Ascending aorta (tissue), 2 donors: ENCODE measurements around the gene KIAA1549. TPM values are rescaled to one million over a fixed set of nuclear protein-coding genes. Genes with fewer than 3 reads are reported as not detected.

ENCODE experiments used
- DNase-seq, 2 donors: peaks; one replicate each; pipeline ENCODE4 v3.0.0-alpha.2; 2019; ENCODE audit warnings: low spot score in 2 of 2
- H3K27ac ChIP-seq, 2 donors: fragments of 200-600 bp; sonication (generic); one replicate each; pipeline ENCODE4 v1.5.1; 2016 to 2017; ENCODE audit warnings: mild to moderate bottlenecking in 1 of 2
- H3K27me3 ChIP-seq: fragments of 200-600 bp; sonication (generic); one replicate; pipeline ENCODE4 v1.5.1; 2017
- H3K36me3 ChIP-seq, 2 donors: fragments of 200-600 bp; sonication (generic); one replicate each; pipeline ENCODE4 v1.5.1; 2016
- H3K4me1 ChIP-seq, 2 donors: fragments of 200-600 bp; sonication (generic); one replicate each; pipeline ENCODE4 v1.5.1; 2016 to 2017; ENCODE audit warnings: mild to moderate bottlenecking in 1 of 2
- H3K4me3 ChIP-seq, 2 donors: fragments of 200-600 bp; sonication (generic); one replicate each; pipeline ENCODE4 v1.5.1; 2016 to 2017; ENCODE audit warnings: mild to moderate bottlenecking in 1 of 2
- H3K9me3 ChIP-seq, 2 donors: fragments of 200-600 bp; sonication (generic); one replicate each; pipeline ENCODE4 v1.5.1; 2016
- CTCF ChIP-seq, 3 experiments: fragments of 200-600 bp in 2 of 3; fragments of 450-650 bp in 1 of 3; sonication (generic) in 2 of 3; IDR thresholded peaks; one replicate each; pipeline ENCODE4 v1.5.1; 2016 to 2019; ENCODE audit warnings: antibody characterized with exemption in 3 of 3, mild to moderate bottlenecking in 1 of 3, moderate library complexity in 1 of 3
- intact Hi-C: fragments of 100-400 bp; cut with DNase I; formaldehyde crosslinking; loops from one replicate; pipeline ENCODE4 v1.15.1; 2023
- total RNA-seq: library from RNA; depleted of rRNA; stranded (reverse); fragments of >200 nt; gene quantifications from one replicate; pipeline ENCODE4 v1.1.0, GENCODE V29; 2016

The KIAA1549 gene
- total RNA-seq, 1 donor from 2014 or later, result 0.11 TPM

GRCh38 chr7:138865843-138866242 lies 115.3 kb downstream of the KIAA1549 start:
- TF ChIP-seq CTCF (IDR thresholded peaks at IDR 0.05), result no peak
- Histone ChIP-seq H3K4me3 (no peak overlapping the region), H3K9me3 (no peaks in the 10 kb centered on the region), H3K27me3 (no peaks in the 10 kb centered on the region), H3K27ac (no peak overlapping the region), H3K4me1 (no peaks in the 10 kb centered on the region), H3K36me3 (no peaks in the 10 kb centered on the region)
- intact Hi-C loops, result no loop called here
- no peak for DNase-seq

GRCh38 chr7:138864667-138865066 lies 116.5 kb downstream of the KIAA1549 start:
- no peak for TF ChIP-seq CTCF (IDR thresholded peaks at IDR 0.05)
- no peaks in the 10 kb centered on the region for H3K9me3 ChIP-seq
- H3K27ac ChIP-seq, result no peak overlapping the region
- intact Hi-C loops, result no loop called here
- no peaks in the 10 kb centered on the region for H3K27me3 ChIP-seq
- no peak overlapping the region for H3K4me3 ChIP-seq
- H3K36me3 ChIP-seq, result no peaks in the 10 kb centered on the region
- no peaks in the 10 kb centered on the region for H3K4me1 ChIP-seq
- DNase-seq, result no peak

- no peak for TF ChIP-seq CTCF (IDR thresholded peaks at IDR 0.05)
- H3K27ac ChIP-seq, result no peak overlapping the region
Observed at GRCh38 chr7:138863931-138864330, 117.3 kb downstream of the KIAA1549 start.

GRCh38 chr7:138861051-138861450 lies 120.1 kb downstream of the KIAA1549 start:
- no peaks in the 10 kb centered on the region for H3K27me3 ChIP-seq
- no peaks in the 10 kb centered on the region for H3K9me3 ChIP-seq
- H3K27ac ChIP-seq, result no peak overlapping the region
- DNase-seq, result no peak
- intact Hi-C loops, result no loop called here
- no peak for TF ChIP-seq CTCF (IDR thresholded peaks at IDR 0.05)
- H3K36me3 ChIP-seq, result no peaks in the 10 kb centered on the region
- no peak overlapping the region for H3K4me3 ChIP-seq
- H3K4me1 ChIP-seq, result no peaks in the 10 kb centered on the region

More at GRCh38 chr7:138863931-138864330, 117.3 kb downstream of the KIAA1549 start:
- intact Hi-C loops, result no loop called here
- no peak overlapping the region for H3K4me3 ChIP-seq
- no peaks in the 10 kb centered on the region for H3K36me3 ChIP-seq
- DNase-seq, result no peak
- H3K9me3 ChIP-seq, result no peaks in the 10 kb centered on the region
- H3K4me1 ChIP-seq, result no peaks in the 10 kb centered on the region
- no peaks in the 10 kb centered on the region for H3K27me3 ChIP-seq

- intact Hi-C loops, result no loop called here
- TF ChIP-seq CTCF (IDR thresholded peaks at IDR 0.05), result no peak
- H3K27ac ChIP-seq, result no peak overlapping the region
Observed at GRCh38 chr7:138857728-138858127, 123.5 kb downstream of the KIAA1549 start.

DNA sequence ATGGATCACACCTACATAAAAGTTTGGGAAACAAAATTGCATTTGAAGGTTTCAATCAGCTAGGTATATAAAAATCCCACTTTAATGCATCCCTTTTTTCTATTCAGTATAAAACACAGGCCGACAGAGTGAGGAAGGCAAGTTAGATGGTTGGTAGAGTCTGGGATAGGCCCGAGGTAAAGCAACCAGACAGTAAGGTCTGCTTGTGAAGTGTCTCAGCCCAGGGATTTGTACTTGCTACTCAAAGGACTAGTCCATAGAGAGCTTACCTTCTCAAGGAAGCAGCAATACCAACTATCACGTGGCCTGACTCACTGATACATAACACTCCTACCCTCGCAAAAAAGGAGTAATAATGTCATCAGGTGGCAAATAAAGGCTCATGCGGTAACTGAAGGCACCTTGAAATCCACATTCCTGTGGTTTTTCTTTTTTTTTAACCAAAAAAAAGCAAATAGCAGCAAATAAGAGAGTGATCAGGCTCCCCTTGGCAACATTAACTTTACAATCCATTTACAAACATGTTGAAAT lies 127.0 kb downstream of the KIAA1549 start:
- Histone ChIP-seq H3K36me3 (no peaks in the 10 kb centered on the region), H3K4me1 (no peaks in the 10 kb centered on the region), H3K27me3 (no peaks in the 10 kb centered on the region), H3K27ac (no peak overlapping the region), H3K4me3 (no peak overlapping the region), H3K9me3 (no peaks in the 10 kb centered on the region)
- no peak for DNase-seq
- TF ChIP-seq CTCF (IDR thresholded peaks at IDR 0.05), result no peak
- intact Hi-C loops, result no loop called here

More at GRCh38 chr7:138857728-138858127, 123.5 kb downstream of the KIAA1549 start:
- no peaks in the 10 kb centered on the region for H3K4me1 ChIP-seq
- no peak overlapping the region for H3K4me3 ChIP-seq
- H3K27me3 ChIP-seq, result no peaks in the 10 kb centered on the region
- DNase-seq, result no peak
- H3K9me3 ChIP-seq, result no peaks in the 10 kb centered on the region
- no peaks in the 10 kb centered on the region for H3K36me3 ChIP-seq
